HG03097 (cell line): ENCODE data around the gene DEAF1.

Experiments used
- ATAC-seq: cut with Tn5 transposase; IDR thresholded peaks from one replicate; pipeline ENCODE4 v1.9.1; 2021; ENCODE audit not compliant: unreplicated experiment, low FRiP score

The DEAF1 gene

DNA sequence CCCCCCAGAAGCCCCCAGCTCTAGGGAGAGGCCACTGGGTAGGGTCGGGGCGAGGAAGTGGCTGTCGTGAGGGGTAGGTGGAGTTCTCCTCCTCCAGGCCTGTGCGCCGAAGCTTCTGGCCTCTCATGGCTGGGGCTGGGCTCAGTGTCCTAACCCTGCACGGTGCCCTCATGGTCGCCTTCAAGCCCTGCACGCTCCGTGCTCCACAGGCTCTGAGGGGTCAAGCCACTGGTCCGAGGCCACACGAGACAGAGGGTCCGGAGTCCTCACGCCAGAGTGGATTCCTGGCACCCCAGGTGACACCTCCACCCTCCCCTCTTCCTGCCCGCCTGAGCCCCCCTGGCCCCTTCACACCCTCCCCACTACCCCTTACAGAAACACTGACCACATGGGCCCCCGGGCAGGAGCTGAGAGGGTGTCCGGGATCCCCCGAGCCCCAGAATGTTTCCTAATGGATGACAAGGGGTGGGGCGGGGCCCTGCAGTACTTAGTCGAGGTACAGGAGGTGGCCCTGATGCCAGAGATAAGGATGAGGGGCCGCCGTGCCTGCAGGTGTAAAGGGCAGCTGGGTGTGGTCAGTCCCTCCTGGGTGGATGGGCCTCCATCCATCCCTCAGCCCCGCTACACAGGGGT, 69.3 kb downstream of the DEAF1 start:
- no peak for ATAC-seq

DNA sequence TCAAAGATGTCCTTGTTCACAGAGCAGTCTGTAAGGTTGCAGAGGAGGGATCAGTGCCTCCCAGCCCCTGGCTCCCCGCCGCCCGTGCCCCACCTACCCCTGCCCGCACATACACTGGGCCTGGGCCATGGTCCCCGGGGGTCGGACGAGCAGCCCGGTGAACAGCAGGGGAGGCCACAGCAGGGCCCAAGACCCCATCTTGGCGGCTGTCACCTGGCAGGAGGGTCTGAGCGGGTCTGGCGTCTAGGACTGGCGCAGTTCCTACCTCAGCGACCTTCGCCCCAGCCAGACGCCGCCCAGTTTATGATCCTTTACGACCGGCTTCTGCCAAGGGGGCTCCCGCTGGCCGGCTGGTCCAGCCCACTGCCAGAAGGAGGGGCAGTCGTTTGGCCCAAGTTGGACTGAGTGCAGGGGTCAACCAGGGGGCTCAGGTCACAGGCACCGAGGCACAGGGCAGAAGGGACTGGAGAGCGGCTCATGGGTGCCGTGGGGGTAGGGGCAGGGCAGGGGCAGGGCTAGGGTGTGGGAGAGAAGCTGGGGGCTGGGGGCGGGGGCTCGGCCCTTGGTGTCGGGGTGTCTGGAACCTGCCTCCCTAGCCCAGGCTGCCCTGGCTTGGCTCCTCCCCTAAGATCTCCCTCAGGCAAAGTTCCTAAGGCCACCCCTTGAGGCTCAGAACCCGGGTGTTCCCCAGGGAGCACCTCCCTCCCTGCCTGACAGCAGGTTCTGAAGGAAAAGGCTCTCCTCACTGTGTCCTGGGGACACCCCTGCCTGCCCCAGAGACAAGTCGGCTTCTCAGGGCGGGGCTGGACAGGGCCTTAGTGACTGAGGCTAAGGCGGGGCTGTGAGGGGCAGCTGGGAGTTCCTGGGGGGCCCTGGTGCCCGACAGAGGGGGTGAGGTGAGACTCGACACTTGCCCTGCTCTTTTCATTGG, 70.1 kb downstream of the DEAF1 start, which contains the start of gene CDHR5:
Gene CDHR5 (minus strand): TSS at position 251 of the 931 bp plus-strand sequence. CDS start 53 bp downstream, at position 198.
- no peak for ATAC-seq

DNA sequence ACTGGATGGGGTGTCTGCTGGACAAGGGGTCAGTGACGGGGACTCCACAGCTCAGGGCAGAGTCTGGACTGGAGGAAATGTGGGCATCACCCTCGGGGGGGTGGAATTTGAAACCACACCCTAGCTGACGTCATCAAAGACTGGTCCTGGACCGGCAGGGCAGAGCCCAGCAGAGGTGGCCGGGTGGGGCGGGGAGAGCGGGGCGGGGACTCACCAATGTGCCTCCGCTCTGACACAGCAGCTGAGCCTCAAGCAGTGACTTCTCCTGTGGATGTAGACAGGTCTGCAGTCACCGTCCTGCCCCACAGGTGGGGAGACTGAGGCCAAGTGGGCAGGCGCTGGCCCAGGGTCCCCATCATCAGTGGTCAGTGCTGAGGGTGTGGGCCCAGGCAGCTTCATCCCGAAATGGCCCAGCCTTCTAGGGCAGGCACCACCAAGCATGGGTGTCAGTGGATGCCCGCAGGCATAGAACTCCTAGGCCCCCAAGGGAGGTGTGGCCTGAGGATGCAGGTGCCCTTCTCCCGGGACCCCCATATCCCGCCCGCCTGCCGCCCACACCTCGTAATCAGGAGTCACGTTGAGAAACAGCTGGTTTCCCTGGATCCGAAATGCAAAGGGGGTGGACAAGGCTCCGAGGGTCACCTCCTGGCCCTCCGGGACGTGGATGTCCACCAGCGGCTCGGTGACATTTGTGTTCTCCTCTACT, 70.9 kb downstream of the DEAF1 start:
- no peak for ATAC-seq

DNA sequence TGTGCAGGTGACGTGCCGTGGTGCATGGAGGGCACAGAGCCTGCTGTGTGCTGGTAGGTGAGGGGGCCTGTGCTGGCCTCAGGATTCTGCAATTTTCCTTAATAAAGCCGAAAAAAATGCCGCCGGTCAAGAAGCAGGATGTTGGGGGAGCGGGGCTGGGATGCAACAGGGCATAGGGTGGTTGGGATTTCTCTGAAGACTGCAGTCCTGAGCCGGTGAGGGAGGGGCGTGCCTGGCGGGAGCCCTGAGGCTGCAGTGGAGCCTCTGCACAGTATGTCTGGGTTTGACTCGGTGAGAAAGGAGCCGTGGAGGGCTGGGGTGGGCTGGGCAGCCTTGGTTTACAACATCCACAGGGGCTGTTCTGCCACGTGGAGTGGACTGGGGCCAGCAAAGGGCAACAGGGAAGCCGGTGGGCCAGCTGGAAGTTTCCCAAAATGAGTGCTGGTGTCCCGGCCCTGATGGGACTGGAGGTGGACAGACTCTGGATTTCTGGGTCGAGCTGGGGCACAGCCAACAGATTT, 71.6 kb downstream of the DEAF1 start:
- ATAC-seq = no peak

GRCh38 chr11:621838-622237, 73.2 kb downstream of the DEAF1 start:
- ATAC-seq = no peak

DNA sequence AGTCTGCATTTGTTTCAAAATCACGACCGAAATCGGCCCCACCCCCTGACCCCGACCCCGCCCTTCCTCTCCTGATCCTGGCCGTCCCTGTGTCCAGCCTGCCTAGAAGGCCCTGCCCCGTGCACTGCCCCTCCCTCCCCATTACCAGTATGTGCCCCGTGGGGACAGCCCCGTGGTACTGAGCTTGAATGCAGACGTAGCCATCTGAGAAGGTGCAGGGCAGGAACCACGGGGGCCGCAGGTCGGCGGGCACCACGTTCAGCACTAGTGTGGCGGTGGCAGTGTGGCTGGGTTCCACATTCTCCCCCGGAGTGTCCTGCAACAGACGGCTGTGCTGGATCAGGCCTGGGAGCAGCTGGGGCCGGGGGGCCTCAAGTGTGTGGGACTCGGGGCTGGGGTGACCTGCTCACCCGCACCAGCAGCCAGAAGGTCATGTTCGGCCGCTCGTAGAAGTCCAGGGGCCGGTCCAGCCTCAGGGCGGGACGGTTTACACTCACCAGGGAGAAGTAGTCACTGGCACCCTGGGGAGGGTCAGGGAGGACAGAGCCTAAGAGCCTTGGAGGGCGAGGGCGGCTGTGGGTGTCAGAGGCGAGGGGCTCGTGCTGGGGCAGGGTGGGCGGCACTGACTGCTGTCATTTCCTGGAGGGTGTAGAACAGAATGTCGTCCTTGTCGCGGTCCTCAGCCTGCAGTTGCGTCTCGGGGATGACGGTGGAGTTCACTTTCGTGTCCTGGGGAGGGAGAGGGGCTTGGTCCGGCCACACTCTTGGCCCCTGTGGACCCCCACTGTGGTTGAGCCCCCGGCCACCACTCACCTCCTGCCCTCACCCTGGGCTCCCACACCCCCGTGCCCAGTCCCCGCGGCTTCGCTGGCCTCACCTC, 73.8 kb downstream of the DEAF1 start:
- ATAC-seq = no peak

GRCh38 chr11:620201-620600, 74.8 kb downstream of the DEAF1 start:
- no peak for ATAC-seq

DNA sequence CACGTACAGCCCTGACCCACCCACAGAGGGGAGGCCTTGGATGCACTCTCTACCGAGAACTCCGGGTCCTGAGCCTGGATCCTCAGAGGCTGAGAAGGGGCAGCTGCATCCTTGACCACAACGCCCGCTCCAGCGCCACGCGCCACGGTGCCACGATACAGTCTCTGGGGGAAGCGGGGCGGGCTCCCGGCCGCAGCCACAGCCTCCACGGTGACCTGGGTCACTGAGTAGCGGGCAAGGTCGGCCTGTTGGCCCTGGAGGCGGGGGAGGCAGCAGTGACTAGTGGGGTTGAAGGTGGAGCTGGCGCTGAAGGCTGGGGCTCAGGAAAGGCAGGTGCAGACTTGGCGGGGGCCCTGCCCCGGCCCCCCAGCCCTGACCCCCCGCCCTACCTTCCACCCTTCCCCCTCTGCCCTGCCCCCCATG, 75.4 kb downstream of the DEAF1 start:
- ATAC-seq = no peak

GRCh38 chr11:618856-619627, 76.0 kb downstream of the DEAF1 start:
- ATAC-seq = no peak

GRCh38 chr11:617912-618682, 76.9 kb downstream of the DEAF1 start:
- no peak for ATAC-seq

DNA sequence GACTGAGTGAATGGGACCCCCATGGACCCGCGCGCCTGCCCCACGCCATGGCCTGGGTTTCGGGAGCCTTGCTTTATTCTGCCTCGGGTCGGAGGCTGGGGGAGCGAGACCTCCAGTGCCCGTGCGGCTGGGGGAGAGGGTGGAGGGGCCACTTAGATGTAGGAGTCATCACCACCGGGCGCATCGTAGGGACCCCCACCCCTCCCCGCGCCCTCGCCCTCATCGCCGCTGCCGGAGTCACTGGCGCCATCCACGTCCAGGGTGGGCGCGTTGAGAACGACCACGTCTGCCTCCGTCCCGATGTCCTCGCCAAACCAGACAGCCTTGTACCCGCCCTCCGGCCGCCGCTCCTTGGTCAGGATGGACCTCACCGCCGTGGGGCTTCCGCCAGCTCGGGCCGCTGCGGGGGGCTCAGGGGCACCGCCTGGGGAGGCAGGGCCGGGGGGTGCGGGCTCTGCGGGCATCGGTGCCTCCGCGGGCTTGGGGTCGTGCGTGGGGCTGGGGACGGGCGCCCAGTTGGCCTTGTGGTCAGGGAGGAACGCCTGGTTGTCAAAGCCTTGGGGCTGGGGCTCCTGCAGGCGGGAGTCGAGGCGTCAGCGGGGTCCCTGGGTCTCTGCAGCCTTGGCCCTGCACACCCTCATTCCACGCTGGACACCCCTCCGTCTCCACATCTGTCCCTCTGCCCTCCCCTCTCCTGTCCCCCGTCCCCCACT, 77.7 kb downstream of the DEAF1 start:
- ATAC-seq = no peak

GRCh38 chr11:616320-617198, 78.5 kb downstream of the DEAF1 start:
- no peak for ATAC-seq

DNA sequence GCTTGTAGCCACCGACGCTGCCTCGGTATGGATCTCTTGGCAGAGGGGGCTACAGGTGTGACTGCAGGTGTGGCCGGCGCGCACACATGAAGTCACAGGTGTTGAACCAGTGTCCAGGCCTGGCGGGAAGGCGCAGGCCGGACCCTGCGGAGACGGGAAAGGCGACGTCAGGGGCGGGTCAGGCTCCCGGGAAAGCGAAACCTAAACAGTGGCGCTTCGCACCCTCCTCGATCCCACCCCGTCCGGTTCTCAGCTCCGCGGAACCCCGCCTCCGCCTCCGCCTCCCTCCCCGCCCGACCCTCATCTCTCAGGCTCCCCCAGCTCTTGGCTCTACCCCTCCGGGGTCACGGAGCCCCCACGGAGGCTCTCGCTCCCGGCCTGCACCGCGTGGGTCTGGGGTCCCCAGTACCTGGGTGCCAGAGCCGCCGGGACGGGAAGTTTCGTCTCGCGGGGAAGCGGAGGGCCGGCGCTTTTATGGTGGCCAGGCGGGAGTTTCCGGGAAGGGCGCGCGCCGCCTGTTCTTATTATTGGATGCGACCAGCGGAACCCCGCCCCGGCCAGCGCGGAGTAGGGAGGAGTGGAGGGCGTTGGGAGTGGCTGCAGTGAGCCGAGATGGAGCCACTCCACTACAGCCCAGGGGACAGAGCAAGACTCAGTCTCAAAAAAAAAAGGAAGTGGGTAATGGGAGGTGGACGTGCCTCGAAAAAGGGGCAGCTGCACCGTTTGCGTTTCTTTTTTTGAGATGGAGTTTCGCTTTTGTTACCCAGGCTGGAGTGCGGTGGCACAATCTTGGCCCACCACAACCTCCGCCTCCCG, 79.3 kb downstream of the DEAF1 start, which contains the start of gene IRF7:
Gene IRF7 (minus strand): TSS at position 447 of the 816 bp plus-strand sequence. CDS start 586 bp downstream, outside the sequence.
- peak; percentile 79 for ATAC-seq

DNA sequence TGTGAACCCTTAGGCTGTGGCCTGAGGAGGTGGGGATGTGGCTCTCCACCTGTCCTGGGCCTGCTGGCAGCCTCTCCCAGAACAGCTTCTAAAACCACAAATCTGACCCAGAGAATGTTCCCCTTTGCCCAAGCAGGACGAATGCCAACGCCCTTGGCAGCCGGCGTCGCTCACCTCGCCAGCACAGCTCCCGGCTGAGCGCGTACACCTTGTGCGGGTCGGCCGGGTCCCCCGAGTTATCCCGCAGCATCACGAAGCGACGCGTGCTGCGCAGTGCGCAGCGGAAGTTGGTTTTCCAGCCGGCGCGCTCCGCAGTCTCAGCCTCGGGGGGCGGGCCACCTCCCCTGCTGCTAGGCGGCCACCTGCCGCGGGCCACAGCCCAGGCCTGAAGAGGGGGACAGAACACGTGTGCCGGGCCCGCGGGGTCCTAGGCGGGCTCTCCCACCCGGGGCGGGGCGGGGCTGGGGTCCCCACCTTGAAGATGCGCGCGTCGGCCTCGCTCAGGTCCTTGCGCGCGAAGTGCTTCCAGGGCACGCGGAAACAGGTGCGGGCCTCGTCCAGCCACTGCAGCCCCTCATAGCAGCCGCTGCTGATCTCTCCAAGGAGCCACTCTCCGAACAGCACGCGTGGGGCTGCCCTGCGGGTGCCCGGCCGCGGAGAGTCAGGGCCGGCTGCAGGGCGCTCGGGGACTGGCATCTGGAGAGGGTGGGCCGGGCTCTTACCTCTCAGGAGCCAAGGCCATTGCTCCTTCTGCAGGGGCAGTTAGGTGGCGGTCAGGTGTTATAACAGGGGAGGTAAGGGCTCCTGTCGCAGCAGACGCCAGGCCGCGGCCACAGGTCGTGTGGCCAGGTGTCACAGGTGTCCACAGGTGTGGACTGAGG, 80.2 kb downstream of the DEAF1 start:
- no peak for ATAC-seq

GRCh38 chr11:614021-614622, 80.9 kb downstream of the DEAF1 start:
- ATAC-seq = no peak
